H9 (cell line): ENCODE data around the gene PLA2G4D. TPM values are rescaled to one million over a fixed set of nuclear protein-coding genes. Genes with fewer than 3 reads are reported as not detected.

Experiments used
- DNase-seq: peaks from one replicate; pipeline ENCODE4 v3.0.0-alpha.2; 2017
- H2AFZ ChIP-seq: one replicate; pipeline ENCODE4 v1.6.1; 2013; ENCODE audit warnings: mild to moderate bottlenecking, low read length, control low read depth, moderate library complexity
- H2AK5ac ChIP-seq: 2 replicates; pipeline ENCODE4 v1.6.1; 2013; ENCODE audit warnings: low read length, control low read depth, mixed read lengths; ENCODE audit not compliant: insufficient read length
- H2BK120ac ChIP-seq: one replicate; pipeline ENCODE4 v1.6.1; 2013; ENCODE audit warnings: low read depth, mild to moderate bottlenecking, low read length, control low read depth, inconsistent platforms; ENCODE audit not compliant: poor library complexity, severe bottlenecking
- H2BK12ac ChIP-seq: 2 replicates; pipeline ENCODE4 v1.6.1; 2013; ENCODE audit warnings: low read length, control low read depth, mixed read lengths, low read depth; ENCODE audit not compliant: insufficient read length
- H2BK15ac ChIP-seq: 2 replicates; pipeline ENCODE4 v1.6.1; 2013; ENCODE audit warnings: low read depth, low read length, control low read depth
- H2BK20ac ChIP-seq: one replicate; pipeline ENCODE4 v1.6.1; 2013; ENCODE audit warnings: low read depth, mild to moderate bottlenecking, low read length, control low read depth, inconsistent platforms; ENCODE audit not compliant: poor library complexity, severe bottlenecking
- H2BK5ac ChIP-seq: 2 replicates; pipeline ENCODE4 v1.6.1; 2013; ENCODE audit warnings: low read length, control low read depth, mixed read lengths; ENCODE audit not compliant: insufficient read length
- H3K14ac ChIP-seq: 2 replicates; pipeline ENCODE4 v1.6.1; 2013; ENCODE audit warnings: low read length, control low read depth; ENCODE audit not compliant: insufficient read depth
- H3K18ac ChIP-seq: 2 replicates; pipeline ENCODE4 v1.6.1; 2013; ENCODE audit warnings: low read depth, mild to moderate bottlenecking, mixed read lengths, low read length, control low read depth; ENCODE audit not compliant: insufficient read length
- H3K23ac ChIP-seq: 2 replicates; pipeline ENCODE4 v1.6.1; 2013; ENCODE audit warnings: low read length, control low read depth, mixed read lengths, low read depth; ENCODE audit not compliant: insufficient read length
- H3K23me2 ChIP-seq: 2 replicates; pipeline ENCODE4 v1.6.1; 2013; ENCODE audit warnings: low read depth, mild to moderate bottlenecking, mixed read lengths, low read length, control low read depth; ENCODE audit not compliant: insufficient read length, poor library complexity, severe bottlenecking
- H3K27ac ChIP-seq: 2 replicates; pipeline ENCODE4 v1.5.1; 2013; ENCODE audit warnings: low read length, control low read depth, mixed read lengths, low read depth; ENCODE audit not compliant: insufficient read length
- H3K27me3 ChIP-seq: 2 replicates; pipeline ENCODE4 v1.6.1; 2013; ENCODE audit warnings: low read length, control low read depth, inconsistent platforms; ENCODE audit not compliant: insufficient read depth
- H3K4ac ChIP-seq: 2 replicates; pipeline ENCODE4 v1.6.1; 2013; ENCODE audit warnings: low read depth, mild to moderate bottlenecking, control low read depth, inconsistent platforms, low read length, moderate library complexity
- H3K4me1 ChIP-seq: 2 replicates; pipeline ENCODE4 v1.6.1; 2013; ENCODE audit warnings: low read length, control low read depth, inconsistent platforms; ENCODE audit not compliant: insufficient read depth
- H3K4me2 ChIP-seq: 2 replicates; pipeline ENCODE4 v1.6.1; 2013; ENCODE audit warnings: low read length, control low read depth, mixed read lengths; ENCODE audit not compliant: insufficient read length, insufficient read depth
- H3K56ac ChIP-seq: 2 replicates; pipeline ENCODE4 v1.6.1; 2013; ENCODE audit warnings: low read depth, mild to moderate bottlenecking, mixed read lengths, low read length, control low read depth; ENCODE audit not compliant: insufficient read length
- H3K79me1 ChIP-seq: 2 replicates; pipeline ENCODE4 v1.6.1; 2013; ENCODE audit warnings: low read depth, mild to moderate bottlenecking, moderate library complexity, low read length, control low read depth, inconsistent platforms; ENCODE audit not compliant: insufficient read depth, poor library complexity, severe bottlenecking
- H3K79me2 ChIP-seq: 2 replicates; pipeline ENCODE4 v1.6.1; 2013; ENCODE audit warnings: low read length, control low read depth, inconsistent platforms; ENCODE audit not compliant: insufficient read depth
- H3K9ac ChIP-seq: 2 replicates; pipeline ENCODE4 v1.6.1; 2013; ENCODE audit warnings: low read length, control low read depth, mixed read lengths; ENCODE audit not compliant: insufficient read length; ENCODE audit errors: extremely low read depth
- H3K9me3 ChIP-seq: one replicate; pipeline ENCODE4 v1.6.1; 2013; ENCODE audit warnings: low read depth, low read length, inconsistent platforms; ENCODE audit not compliant: control insufficient read depth
- H3T11ph ChIP-seq: one replicate; pipeline ENCODE4 v1.6.1; 2013; ENCODE audit warnings: mild to moderate bottlenecking, low read length, control low read depth, inconsistent platforms
- H4K20me1 ChIP-seq: one replicate; pipeline ENCODE4 v1.6.1; 2013; ENCODE audit not compliant: control insufficient read depth, insufficient read length, insufficient read depth
- H4K5ac ChIP-seq: 2 replicates; pipeline ENCODE4 v1.6.1; 2013; ENCODE audit warnings: low read depth, mild to moderate bottlenecking, mixed read lengths, low read length, control low read depth; ENCODE audit not compliant: insufficient read length
- H4K8ac ChIP-seq: replicated peaks from 2 replicates; pipeline ENCODE4 v1.6.1; 2013; ENCODE audit warnings: low read length, control low read depth, mixed read lengths, low read depth; ENCODE audit not compliant: insufficient read length
- H4K91ac ChIP-seq: 2 replicates; pipeline ENCODE4 v1.6.1; 2013; ENCODE audit warnings: low read depth, mild to moderate bottlenecking, moderate library complexity, mixed read lengths, low read length, control low read depth; ENCODE audit not compliant: insufficient read length
- H3K27ac Mint-ChIP-seq, 3 experiments: 2 replicates in 2 of 3; 3 replicates in 1 of 3; pipeline ENCODE4 v1.8.0; 2020 to 2021; ENCODE audit warnings: mixed read lengths in 3 of 3, mild to moderate bottlenecking in 1 of 3, moderate library complexity in 1 of 3
- H3K27me3 Mint-ChIP-seq: 2 replicates; pipeline ENCODE4 v1.8.0; 2021; ENCODE audit warnings: low read depth, mild to moderate bottlenecking, moderate library complexity, mixed read lengths
- H3K36me3 Mint-ChIP-seq, 3 experiments: 2 replicates in 2 of 3; 3 replicates in 1 of 3; pipeline ENCODE4 v1.8.0; 2020 to 2021; ENCODE audit warnings: low read depth in 3 of 3, mixed read lengths in 3 of 3; ENCODE audit not compliant: insufficient read depth in 1 of 3
- H3K4me1 Mint-ChIP-seq, 2 experiments: 2 replicates each; pipeline ENCODE4 v1.8.0; 2020; ENCODE audit warnings: mixed read lengths in 2 of 2
- H3K4me3 Mint-ChIP-seq, 2 experiments: 2 replicates in 1 of 2; 3 replicates in 1 of 2; pipeline ENCODE4 v1.8.0; 2020 to 2021; ENCODE audit warnings: mild to moderate bottlenecking in 2 of 2, mixed read lengths in 2 of 2, moderate library complexity in 1 of 2
- H3K9me3 Mint-ChIP-seq, 2 experiments: 2 replicates in 1 of 2; 3 replicates in 1 of 2; pipeline ENCODE4 v1.8.0; 2020; ENCODE audit warnings: mild to moderate bottlenecking in 2 of 2, mixed read lengths in 2 of 2, moderate library complexity in 1 of 2
- CTCF ChIP-seq: fragments of 200-600 bp; sonication (generic); conservative IDR thresholded peaks from 3 replicates; pipeline ENCODE4 v1.8.0; 2021; ENCODE audit warnings: antibody characterized with exemption, mild to moderate bottlenecking
- WGBS: extraction: QIAGEN DNeasy Blood & Tissue Kit; methylation state at CpG from one replicate; pipeline ENCODE4 v1.1.7; 2013; ENCODE audit warnings: missing lambda C conversion rate, low lambda C conversion rate, mixed read lengths; ENCODE audit not compliant: insufficient read length; ENCODE audit errors: extremely low coverage; 5-methylcytosine and 5-hydroxymethylcytosine counted together
- total RNA-seq: library from RNA; stranded (reverse); gene quantifications from 2 replicates; pipeline ENCODE4 v1.2.1, GENCODE V29; 2021

PLA2G4D gene
- total RNA-seq, 1 experiment from 2014 or later: 0.33 TPM

DNA sequence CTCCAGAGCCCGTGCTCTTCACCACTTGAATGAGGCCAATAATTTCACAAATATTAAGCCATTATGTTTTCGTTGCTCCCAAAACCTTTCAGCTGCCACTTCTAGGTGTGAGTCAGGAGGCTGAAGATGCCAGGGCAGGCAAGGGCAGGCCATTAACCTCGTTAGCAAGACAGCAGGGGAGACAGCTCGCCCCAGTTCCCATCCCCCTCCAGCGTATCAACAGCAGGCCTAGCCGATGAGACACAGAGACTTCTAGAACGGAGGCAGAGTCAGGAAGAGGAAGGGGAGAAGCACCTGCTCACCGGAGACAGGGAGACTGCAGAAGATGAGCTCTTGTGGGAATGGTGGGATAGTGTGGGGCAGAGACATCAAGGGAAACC lies 45.6 kb downstream of the PLA2G4D start:
- Histone ChIP-seq H4K8ac (no peak overlapping the region), H2BK120ac (no peak overlapping the region), H2BK15ac (no peak overlapping the region), H2AK5ac (no peak overlapping the region), H3K4ac (no peak overlapping the region), H3T11ph (no peak overlapping the region), H3K14ac (no peak overlapping the region), H3K9me3 (no peaks in the 10 kb centered on the region), H4K5ac (no peak overlapping the region), H3K27ac (no peak overlapping the region), H3K27me3 (no peaks in the 10 kb centered on the region), H3K79me2 (no peaks in the 10 kb centered on the region), H3K18ac (no peak overlapping the region), H4K20me1 (no peaks in the 10 kb centered on the region), H3K4me2 (no peak overlapping the region), H3K23ac (no peak overlapping the region), H4K91ac (no peak overlapping the region), H3K56ac (no peak overlapping the region), H3K9ac (no peak overlapping the region), H2BK12ac (no peak overlapping the region), H2BK5ac (no peak overlapping the region), H3K79me1 (no peaks in the 10 kb centered on the region), H2BK20ac (no peak overlapping the region), H3K4me1 (no peaks in the 10 kb centered on the region), H2AFZ (no peak overlapping the region), H3K23me2 (no peaks in the 10 kb centered on the region)
- Mint-ChIP-seq H3K36me3 (no peaks in the 10 kb centered on the region), H3K9me3 (no peaks in the 10 kb centered on the region), H3K4me3 (no peak overlapping the region), H3K27ac (0 out of 7 replicates have a peak overlapping the region, but pooled peaks of 1 of the 3 experiments have one; percentile 29), H3K4me1 (peaks cover 9 to 10% of the 10 kb centered on the region in 2 experiments), H3K27me3 (peaks cover 3% of the 10 kb centered on the region; the same call in 1 of the 2 replicates)
- TF ChIP-seq CTCF: no peak
- DNase-seq: peak; percentile 45
- WGBS: no CpG with 5 or more reads among the region's 8 CpGs
